PFSK-1 (cell line): Measurements from ENCODE around the gene NUDT6.

Source experiments
- FOXP2 ChIP-seq: optimal IDR thresholded peaks from 2 replicates; pipeline ENCODE3; 2011; ENCODE audit warnings: borderline replicate concordance, control low read depth, inconsistent platforms; ENCODE audit not compliant: insufficient read depth; ENCODE audit errors: extremely low read length, extremely low read depth
- POLR2AphosphoS5 ChIP-seq: IDR thresholded peaks from 2 replicates; pipeline ENCODE4 v1.6.1; 2012; ENCODE audit warnings: low read depth, mild to moderate bottlenecking, control low read depth, low read length, moderate library complexity
- SIN3A ChIP-seq: IDR thresholded peaks from 2 replicates; pipeline ENCODE4 v1.6.1; 2012; ENCODE audit warnings: mild to moderate bottlenecking, low read length, moderate library complexity, borderline replicate concordance; ENCODE audit not compliant: insufficient read depth
- TAF1 ChIP-seq: IDR thresholded peaks from 2 replicates; pipeline ENCODE4 v1.6.1; 2012; ENCODE audit warnings: low read length, control low read depth, borderline replicate concordance; ENCODE audit not compliant: insufficient read depth
- TF ChIP-seq, protein P1 (sequence below), 2 experiments: IDR thresholded peaks; 2 replicates each; pipeline versions ENCODE4 v1.6.1 to v1.8.0; 2011 to 2012; ENCODE audit warnings: low read depth in 2 of 2, low read length in 2 of 2, control low read depth in 1 of 2, inconsistent platforms in 1 of 2, mild to moderate bottlenecking in 1 of 2, moderate library complexity in 1 of 2; ENCODE audit not compliant: insufficient read depth in 1 of 2

NUDT6 gene

DNA sequence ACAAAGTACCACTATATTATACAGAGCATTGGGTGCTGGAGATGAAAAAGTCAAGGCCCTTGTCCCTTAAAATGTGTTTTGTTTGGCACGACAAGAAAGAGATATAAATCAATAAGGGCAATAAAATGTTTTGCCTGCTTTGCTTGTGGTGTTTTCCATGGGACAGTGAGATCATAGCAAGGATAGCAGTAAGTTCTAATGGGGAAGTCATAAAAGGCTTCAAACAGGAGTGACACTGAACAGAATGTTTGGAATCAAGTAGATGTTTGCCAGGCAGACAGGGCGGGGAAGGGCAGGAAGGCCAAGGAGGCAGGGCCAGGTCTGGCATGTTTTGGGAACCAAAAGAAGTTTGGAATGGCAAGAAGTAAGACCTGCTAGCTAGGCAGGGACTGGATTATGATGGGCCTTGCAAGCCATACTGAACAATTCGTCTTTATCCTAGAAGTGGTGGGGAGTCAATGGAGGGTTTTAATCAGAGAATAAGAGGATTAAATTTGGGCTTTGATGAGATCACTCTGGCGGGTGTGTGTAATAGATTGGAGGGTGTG, 79.3 kb downstream of the NUDT6 start:
- TF ChIP-seq TAF1, result no peak
- TF ChIP-seq POLR2AphosphoS5, result no peak
- no peak for TF ChIP-seq SIN3A
- no peak for TF ChIP-seq FOXP2
- TF ChIP-seq, protein P1, sequence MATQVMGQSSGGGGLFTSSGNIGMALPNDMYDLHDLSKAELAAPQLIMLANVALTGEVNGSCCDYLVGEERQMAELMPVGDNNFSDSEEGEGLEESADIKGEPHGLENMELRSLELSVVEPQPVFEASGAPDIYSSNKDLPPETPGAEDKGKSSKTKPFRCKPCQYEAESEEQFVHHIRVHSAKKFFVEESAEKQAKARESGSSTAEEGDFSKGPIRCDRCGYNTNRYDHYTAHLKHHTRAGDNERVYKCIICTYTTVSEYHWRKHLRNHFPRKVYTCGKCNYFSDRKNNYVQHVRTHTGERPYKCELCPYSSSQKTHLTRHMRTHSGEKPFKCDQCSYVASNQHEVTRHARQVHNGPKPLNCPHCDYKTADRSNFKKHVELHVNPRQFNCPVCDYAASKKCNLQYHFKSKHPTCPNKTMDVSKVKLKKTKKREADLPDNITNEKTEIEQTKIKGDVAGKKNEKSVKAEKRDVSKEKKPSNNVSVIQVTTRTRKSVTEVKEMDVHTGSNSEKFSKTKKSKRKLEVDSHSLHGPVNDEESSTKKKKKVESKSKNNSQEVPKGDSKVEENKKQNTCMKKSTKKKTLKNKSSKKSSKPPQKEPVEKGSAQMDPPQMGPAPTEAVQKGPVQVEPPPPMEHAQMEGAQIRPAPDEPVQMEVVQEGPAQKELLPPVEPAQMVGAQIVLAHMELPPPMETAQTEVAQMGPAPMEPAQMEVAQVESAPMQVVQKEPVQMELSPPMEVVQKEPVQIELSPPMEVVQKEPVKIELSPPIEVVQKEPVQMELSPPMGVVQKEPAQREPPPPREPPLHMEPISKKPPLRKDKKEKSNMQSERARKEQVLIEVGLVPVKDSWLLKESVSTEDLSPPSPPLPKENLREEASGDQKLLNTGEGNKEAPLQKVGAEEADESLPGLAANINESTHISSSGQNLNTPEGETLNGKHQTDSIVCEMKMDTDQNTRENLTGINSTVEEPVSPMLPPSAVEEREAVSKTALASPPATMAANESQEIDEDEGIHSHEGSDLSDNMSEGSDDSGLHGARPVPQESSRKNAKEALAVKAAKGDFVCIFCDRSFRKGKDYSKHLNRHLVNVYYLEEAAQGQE (IDR thresholded peaks at IDR 0.05; ENCODE audit: insufficient read depth in 1 of 2, low read depth in 2 of 2, low read length in 2 of 2), result no peak
